C4-2B (cell line): ENCODE measurements around the gene SORL1.

Source experiments
- CTCF ChIP-seq: fragments of 450-650 bp; conservative IDR thresholded peaks from 2 replicates; pipeline ENCODE4 v1.5.1; 2017; ENCODE audit warnings: mild to moderate bottlenecking
- ZFX ChIP-seq: fragments of 450-650 bp; IDR thresholded peaks from 2 replicates; pipeline ENCODE4 v1.6.1; 2017

- TF ChIP-seq CTCF: no peak; the same call in 1 of the 2 replicates
- no peak for TF ChIP-seq ZFX
Measured at GRCh38 chr11:121648306-121648705, 196.2 kb downstream of the SORL1 start.
